NCI-H187 treated with DMSO at 0.1 percent for 48 hours (cell line): Measurements from ENCODE around the gene UBC.

Experiments used
- DNase-seq: peaks from one replicate; lab custom pipeline; 2025; lab: John Stamatoyannopoulos, UW

UBC gene

DNA sequence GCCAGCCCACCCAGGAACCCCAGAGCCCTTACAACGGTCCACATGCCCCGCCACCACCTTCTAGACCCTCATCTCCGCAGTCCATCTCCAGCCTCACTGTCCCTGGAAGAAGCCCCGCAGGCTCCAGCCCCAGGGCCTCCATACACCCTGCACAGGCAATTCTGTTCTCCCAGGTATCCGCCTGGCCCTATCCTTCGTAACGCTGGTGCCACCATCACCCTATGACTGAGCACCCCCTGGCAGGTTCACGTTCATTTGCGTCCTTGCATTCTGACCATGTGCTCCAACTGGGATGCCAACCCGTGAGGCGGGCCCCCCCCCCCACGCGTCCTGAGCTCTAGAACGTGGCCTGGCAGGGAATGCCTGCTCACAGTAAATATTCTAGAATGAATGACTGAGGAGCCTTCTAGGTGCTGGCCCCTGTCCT, 50.1 kb downstream of the UBC start:
- DNase-seq: no peak

DNA sequence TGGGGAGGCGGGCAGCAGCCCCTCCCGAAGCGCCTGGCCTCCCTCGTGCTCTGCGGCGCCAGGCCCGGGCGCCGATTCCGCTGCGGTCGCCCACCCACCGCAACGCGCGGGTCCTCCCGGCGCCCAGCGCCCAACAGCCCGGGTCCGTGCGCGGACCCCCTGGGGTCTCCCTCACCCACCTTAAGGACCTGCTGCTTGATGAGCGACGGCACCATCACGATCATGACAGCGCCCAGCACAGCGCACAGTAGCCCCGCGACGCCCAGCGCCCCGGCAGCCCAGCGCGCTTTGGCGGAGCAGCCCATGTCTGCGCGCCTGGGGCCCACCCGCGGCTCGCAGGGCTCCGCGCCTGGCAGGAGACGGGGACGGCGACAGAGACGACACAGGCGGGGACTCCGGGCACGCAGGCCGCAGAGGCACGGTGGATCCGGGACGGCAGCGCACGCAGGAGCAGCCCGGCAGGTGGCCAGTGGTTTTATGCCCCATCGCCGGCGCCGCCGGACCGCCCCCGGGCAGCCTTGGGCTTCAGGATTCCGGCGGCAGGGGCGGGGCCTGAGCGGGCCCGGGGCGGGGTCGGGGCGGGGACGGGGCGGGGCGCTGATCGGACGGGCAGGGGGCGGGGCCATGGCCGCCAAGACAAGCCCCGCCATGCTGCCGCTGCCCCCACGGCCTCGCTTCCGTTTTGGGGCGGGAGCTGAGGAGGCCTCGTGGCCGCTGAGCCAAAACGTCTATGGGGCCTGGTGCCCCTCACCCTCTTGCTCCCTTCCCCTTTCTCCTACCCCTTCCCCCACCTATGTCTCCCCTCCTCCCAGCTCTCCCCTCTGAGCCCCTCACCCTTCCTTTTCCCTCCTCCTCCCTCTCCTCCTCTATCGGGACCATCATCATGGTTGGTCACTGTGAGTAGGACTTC, 50.8 kb downstream of the UBC start, which contains the start of gene SCARB1:
TSS of gene SCARB1 (minus strand) at position 449 of the 910 bp plus-strand sequence. CDS start at position 305, 144 bp downstream.
- DNase-seq: peak; percentile 29

DNA sequence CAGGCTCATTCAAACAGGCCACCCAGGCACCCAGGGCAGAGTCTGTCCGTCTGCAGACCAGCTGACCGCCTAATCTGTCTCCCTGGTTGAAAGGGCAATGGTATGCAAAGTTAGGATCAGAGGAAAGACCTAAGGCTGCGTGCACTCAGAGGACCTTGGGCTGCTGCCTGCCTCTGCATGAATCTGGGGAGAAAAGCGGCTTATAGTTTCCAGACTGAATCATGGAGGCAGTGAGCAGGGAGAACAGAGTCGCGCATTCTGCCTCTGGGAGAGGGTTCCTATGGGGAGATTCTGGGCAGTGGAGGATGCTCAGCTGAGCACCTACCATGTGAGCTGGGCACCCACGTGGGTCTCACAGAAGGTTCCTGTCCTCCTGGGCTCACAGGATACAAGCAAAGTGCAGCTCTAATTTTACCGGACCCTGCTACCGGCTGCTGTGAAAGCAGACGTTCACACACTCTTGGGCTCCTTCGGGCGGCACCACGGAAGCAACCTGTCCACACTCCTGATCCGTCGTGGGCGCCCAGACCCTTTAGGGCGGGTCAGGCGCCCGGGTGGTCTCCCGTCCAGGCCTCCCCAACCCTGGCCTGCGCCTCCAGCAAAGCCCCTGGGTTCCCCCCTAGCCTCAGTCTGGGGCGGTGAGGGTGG, 51.6 kb downstream of the UBC start:
- no peak for DNase-seq

DNA sequence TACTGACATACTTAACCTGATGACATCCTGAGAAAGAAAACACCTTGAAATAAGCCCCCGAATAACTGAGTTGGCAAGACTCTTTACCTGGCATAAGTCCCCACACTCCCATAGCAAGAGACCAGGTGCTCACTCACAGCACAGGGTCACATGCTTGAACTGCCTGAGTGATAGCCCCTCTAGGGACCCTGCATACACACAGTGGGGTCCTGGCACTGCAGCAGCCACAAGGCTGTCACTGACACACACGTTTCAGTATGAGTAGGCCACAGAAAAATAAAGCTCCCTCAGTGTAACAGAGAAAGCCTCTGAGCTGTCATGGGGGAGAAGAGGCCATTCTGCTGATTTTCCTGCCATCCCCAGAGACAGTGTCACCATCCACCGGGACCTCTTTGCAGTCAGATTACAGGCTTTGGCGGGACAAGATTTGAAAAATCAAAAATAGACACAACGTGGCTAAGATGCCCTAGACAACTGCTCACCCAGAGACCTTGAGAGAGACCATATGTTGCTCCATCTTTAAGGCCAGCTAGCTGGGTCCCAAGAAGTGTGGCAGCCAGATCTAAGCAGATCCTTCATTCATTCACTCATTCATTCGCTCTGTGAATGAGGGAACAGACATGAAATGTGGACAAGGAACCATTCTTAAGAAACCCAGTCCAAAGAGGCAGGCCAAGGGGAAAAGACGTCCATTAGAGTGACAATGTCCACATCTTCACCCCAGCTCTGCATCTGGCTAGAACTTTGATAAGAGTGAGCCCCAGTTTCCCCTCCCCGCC, 52.4 kb downstream of the UBC start:
- DNase-seq: no peak
